Esophagus muscularis mucosa (tissue), 4 donors: ENCODE results near the gene LTBP1.

Experiments
- EP300 ChIP-seq: sonication (generic); formaldehyde crosslinking; IDR thresholded peaks from one replicate; pipeline ENCODE4 v1.6.1; 2017; ENCODE audit warnings: antibody characterized with exemption
- POLR2A ChIP-seq: fragments of 450-650 bp; IDR thresholded peaks from one replicate; pipeline ENCODE4 v1.6.1; 2017; ENCODE audit warnings: antibody characterized with exemption, moderate library complexity, mild to moderate bottlenecking, low read depth
- POLR2AphosphoS5 ChIP-seq, 2 donors: sonication (generic); formaldehyde crosslinking; IDR thresholded peaks; one replicate each; pipeline ENCODE4 v1.6.1; 2017; ENCODE audit warnings: antibody characterized with exemption in 2 of 2
- TF ChIP-seq, protein P1 (sequence below), 3 experiments: fragments of 200-600 bp in 2 of 3; fragments of 450-650 bp in 1 of 3; sonication (generic) in 2 of 3; IDR thresholded peaks; one replicate each; pipeline ENCODE4 v1.5.1; 2017 to 2019; ENCODE audit warnings: antibody characterized with exemption in 3 of 3, mild to moderate bottlenecking in 2 of 3, moderate library complexity in 1 of 3

DNA sequence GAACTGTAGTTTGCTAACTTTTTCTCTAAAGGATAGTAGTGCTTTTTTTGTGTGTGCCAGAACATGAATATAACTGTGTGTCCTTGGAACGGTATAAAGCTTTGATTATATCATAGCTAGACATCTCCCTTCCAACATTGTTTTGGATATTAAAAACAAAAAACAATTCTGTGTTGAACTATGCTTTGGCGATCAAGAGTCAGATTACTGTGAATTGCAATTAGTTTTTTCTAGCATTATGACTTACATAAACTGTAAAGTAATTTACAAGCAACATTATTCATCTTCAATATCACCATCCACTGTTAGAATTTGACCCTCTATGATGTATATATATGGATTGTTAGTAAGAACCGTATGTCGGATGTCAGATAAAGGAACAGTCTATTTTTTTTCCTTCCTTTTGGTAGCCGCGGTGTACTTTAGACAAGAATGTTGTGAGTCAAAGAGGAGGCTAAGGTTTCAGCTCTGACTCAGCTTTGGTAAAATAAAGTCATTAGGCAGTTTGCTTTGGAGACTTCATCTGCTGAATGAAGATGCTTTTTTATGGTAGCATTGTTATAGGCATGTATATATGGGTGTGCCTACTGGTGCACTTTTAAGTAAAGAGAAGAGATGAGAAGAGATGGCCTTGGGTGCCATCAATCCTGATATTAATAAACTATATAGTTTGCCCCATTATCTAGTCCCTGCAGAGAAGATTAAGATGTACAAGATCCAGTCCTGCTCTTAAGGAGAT, 76.4 kb downstream of the LTBP1 start:
- TF ChIP-seq EP300, result no peak
- TF ChIP-seq POLR2A, result no peak
- no peak for TF ChIP-seq POLR2AphosphoS5 (IDR thresholded peaks at IDR 0.05)
- TF ChIP-seq, protein P1, sequence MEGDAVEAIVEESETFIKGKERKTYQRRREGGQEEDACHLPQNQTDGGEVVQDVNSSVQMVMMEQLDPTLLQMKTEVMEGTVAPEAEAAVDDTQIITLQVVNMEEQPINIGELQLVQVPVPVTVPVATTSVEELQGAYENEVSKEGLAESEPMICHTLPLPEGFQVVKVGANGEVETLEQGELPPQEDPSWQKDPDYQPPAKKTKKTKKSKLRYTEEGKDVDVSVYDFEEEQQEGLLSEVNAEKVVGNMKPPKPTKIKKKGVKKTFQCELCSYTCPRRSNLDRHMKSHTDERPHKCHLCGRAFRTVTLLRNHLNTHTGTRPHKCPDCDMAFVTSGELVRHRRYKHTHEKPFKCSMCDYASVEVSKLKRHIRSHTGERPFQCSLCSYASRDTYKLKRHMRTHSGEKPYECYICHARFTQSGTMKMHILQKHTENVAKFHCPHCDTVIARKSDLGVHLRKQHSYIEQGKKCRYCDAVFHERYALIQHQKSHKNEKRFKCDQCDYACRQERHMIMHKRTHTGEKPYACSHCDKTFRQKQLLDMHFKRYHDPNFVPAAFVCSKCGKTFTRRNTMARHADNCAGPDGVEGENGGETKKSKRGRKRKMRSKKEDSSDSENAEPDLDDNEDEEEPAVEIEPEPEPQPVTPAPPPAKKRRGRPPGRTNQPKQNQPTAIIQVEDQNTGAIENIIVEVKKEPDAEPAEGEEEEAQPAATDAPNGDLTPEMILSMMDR (IDR thresholded peaks at IDR 0.05), result no peak
